Activated CD4-positive, alpha-beta T cell treated with anti-CD3 and anti-CD28 coated beads, Interleukin-2, amount 50 U/mL, for 16 hours (primary cell): ENCODE data around the gene SMIM35.
"Not testable (repeated sequence)": the region's sequence is repeated elsewhere in the genome, so short reads cannot be mapped to it uniquely, and the experiment has no call there.

Experiments used
- DNase-seq: peaks from one replicate; pipeline ENCODE4 v3.0.0-alpha.2; 2020

SMIM35 gene

GRCh38 chr11:118079491-118079890, 7.3 kb downstream of the SMIM35 start:
- no peak for DNase-seq

- DNase-seq = no peak
Observed at GRCh38 chr11:118078911-118079411, 7.8 kb downstream of the SMIM35 start.

GRCh38 chr11:118076754-118077281, 9.9 kb downstream of the SMIM35 start, which contains the start of gene TMPRSS4:
Gene TMPRSS4, plus strand, starts transcription at chr11:118077078. Its CDS starts 225 bp downstream, at chr11:118077303.
- DNase-seq = no peak

GRCh38 chr11:118074785-118075184, 12.0 kb downstream of the SMIM35 start:
- DNase-seq = no peak

GRCh38 chr11:118074091-118074685, 12.6 kb downstream of the SMIM35 start:
- DNase-seq = no peak

- DNase-seq = no peak
Observed at GRCh38 chr11:118073554-118073953, 13.2 kb downstream of the SMIM35 start.

GRCh38 chr11:118071416-118072030, 15.2 kb downstream of the SMIM35 start:
- DNase-seq = no peak

- no peak for DNase-seq
Observed at GRCh38 chr11:118068945-118069612, 17.7 kb downstream of the SMIM35 start.

- no peak for DNase-seq
Observed at GRCh38 chr11:118068206-118068944, 18.4 kb downstream of the SMIM35 start.

- DNase-seq = no peak
Observed at GRCh38 chr11:118067006-118067405, 19.8 kb downstream of the SMIM35 start.

GRCh38 chr11:118065384-118065783, 21.4 kb downstream of the SMIM35 start:
- no peak for DNase-seq

- DNase-seq = no peak
Observed at GRCh38 chr11:118064956-118065355, 21.8 kb downstream of the SMIM35 start.

- not testable (repeated sequence) for DNase-seq
Observed at GRCh38 chr11:118062631-118063030, 24.1 kb downstream of the SMIM35 start.

GRCh38 chr11:118062181-118062580, 24.6 kb downstream of the SMIM35 start:
- DNase-seq = not testable (repeated sequence)

- no peak for DNase-seq
Observed at GRCh38 chr11:118061586-118062125, 25.1 kb downstream of the SMIM35 start.

GRCh38 chr11:118060869-118061268, 25.9 kb downstream of the SMIM35 start:
- DNase-seq = no peak

- DNase-seq = no peak
Observed at GRCh38 chr11:118060081-118060661, 26.6 kb downstream of the SMIM35 start.

- no peak for DNase-seq
Observed at GRCh38 chr11:118059246-118059940, 27.4 kb downstream of the SMIM35 start.

- no peak for DNase-seq
Observed at GRCh38 chr11:118058311-118059245, 28.2 kb downstream of the SMIM35 start.
